ENCODE measurements around the gene CNP. TPM values are rescaled to one million over a fixed set of nuclear protein-coding genes. Genes with fewer than 3 reads are reported as not detected.
A peak's percentile ranks its signal among the peaks of the same experiment; 100 is the strongest.

Gene CNP
- total and polyA plus RNA-seq, 10 of the 15 experiments (the other 5 are each of a cell fraction or from before 2014, with no cell fraction given), result 1.8 to 60.7 (median 31.4) TPM

GRCh38 chr17:41972571-41973407 lies 6.2 kb downstream of the CNP start (continued):
- TF ChIP-seq, protein P1, sequence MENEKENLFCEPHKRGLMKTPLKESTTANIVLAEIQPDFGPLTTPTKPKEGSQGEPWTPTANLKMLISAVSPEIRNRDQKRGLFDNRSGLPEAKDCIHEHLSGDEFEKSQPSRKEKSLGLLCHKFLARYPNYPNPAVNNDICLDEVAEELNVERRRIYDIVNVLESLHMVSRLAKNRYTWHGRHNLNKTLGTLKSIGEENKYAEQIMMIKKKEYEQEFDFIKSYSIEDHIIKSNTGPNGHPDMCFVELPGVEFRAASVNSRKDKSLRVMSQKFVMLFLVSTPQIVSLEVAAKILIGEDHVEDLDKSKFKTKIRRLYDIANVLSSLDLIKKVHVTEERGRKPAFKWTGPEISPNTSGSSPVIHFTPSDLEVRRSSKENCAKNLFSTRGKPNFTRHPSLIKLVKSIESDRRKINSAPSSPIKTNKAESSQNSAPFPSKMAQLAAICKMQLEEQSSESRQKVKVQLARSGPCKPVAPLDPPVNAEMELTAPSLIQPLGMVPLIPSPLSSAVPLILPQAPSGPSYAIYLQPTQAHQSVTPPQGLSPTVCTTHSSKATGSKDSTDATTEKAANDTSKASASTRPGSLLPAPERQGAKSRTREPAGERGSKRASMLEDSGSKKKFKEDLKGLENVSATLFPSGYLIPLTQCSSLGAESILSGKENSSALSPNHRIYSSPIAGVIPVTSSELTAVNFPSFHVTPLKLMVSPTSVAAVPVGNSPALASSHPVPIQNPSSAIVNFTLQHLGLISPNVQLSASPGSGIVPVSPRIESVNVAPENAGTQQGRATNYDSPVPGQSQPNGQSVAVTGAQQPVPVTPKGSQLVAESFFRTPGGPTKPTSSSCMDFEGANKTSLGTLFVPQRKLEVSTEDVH (IDR thresholded peaks at IDR 0.05; ENCODE audit: low read depth, partially characterized antibody), result no peak
- no peak for TF ChIP-seq SRF (IDR thresholded peaks at IDR 0.05; ENCODE audit: low read depth in 2 of 2, low read length in 2 of 2)
- no peak for TF ChIP-seq SMARCA5 (IDR thresholded peaks at IDR 0.05)
- 0 out of 2 replicates have a peak, but pooled peaks have one; percentile 12 for TF ChIP-seq LARP7 (IDR thresholded peaks at IDR 0.05)
- TF ChIP-seq ESRRA (IDR thresholded peaks at IDR 0.05; ENCODE audit: low read length), result no peak
- TF ChIP-seq TCF7 (IDR thresholded peaks at IDR 0.05; ENCODE audit: borderline replicate concordance), result no peak
- TF ChIP-seq, protein P2, sequence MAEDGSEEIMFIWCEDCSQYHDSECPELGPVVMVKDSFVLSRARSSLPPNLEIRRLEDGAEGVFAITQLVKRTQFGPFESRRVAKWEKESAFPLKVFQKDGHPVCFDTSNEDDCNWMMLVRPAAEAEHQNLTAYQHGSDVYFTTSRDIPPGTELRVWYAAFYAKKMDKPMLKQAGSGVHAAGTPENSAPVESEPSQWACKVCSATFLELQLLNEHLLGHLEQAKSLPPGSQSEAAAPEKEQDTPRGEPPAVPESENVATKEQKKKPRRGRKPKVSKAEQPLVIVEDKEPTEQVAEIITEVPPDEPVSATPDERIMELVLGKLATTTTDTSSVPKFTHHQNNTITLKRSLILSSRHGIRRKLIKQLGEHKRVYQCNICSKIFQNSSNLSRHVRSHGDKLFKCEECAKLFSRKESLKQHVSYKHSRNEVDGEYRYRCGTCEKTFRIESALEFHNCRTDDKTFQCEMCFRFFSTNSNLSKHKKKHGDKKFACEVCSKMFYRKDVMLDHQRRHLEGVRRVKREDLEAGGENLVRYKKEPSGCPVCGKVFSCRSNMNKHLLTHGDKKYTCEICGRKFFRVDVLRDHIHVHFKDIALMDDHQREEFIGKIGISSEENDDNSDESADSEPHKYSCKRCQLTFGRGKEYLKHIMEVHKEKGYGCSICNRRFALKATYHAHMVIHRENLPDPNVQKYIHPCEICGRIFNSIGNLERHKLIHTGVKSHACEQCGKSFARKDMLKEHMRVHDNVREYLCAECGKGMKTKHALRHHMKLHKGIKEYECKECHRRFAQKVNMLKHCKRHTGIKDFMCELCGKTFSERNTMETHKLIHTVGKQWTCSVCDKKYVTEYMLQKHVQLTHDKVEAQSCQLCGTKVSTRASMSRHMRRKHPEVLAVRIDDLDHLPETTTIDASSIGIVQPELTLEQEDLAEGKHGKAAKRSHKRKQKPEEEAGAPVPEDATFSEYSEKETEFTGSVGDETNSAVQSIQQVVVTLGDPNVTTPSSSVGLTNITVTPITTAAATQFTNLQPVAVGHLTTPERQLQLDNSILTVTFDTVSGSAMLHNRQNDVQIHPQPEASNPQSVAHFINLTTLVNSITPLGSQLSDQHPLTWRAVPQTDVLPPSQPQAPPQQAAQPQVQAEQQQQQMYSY (CRISPR knock-in tag; IDR thresholded peaks at IDR 0.05), result no peak
- TF ChIP-seq ZNF622 (IDR thresholded peaks at IDR 0.05), result no peak
- TF ChIP-seq PKNOX1 (IDR thresholded peaks at IDR 0.05), result 0 out of 2 replicates have a peak, but pooled peaks have one; percentile 3
- TF ChIP-seq NRF1 (conservative IDR thresholded peaks at IDR 0.05; ENCODE audit: low read depth, low read length), result no peak
- TF ChIP-seq YY1 (IDR thresholded peaks at IDR 0.05; ENCODE audit: low read depth, low read length), result no peak
- no peak for TF ChIP-seq NFIC (IDR thresholded peaks at IDR 0.05; ENCODE audit: low read depth, low read length)
- no peak for TF ChIP-seq CHD2 (IDR thresholded peaks at IDR 0.05; ENCODE audit: borderline replicate concordance, low read depth, low read length)
- peak; percentile 51; the same call in 1 of the 2 replicates for TF ChIP-seq MTA2 (IDR thresholded peaks at IDR 0.05; ENCODE audit: low read depth)
- no peak for TF ChIP-seq NBN (IDR thresholded peaks at IDR 0.05)
- peak; percentile 45; the same call in 1 of the 2 replicates for TF ChIP-seq GATAD2B (conservative IDR thresholded peaks at IDR 0.05; ENCODE audit: low read depth)
- TF ChIP-seq RBBP5 (conservative IDR thresholded peaks at IDR 0.05), result no peak
- no peak for TF ChIP-seq SMAD1 (IDR thresholded peaks at IDR 0.05; ENCODE audit: low read depth, partially characterized antibody)
- TF ChIP-seq NR2F1 (conservative IDR thresholded peaks at IDR 0.05), result peak; percentile 94
- no peak for TF ChIP-seq ZBED1 (IDR thresholded peaks at IDR 0.05; ENCODE audit: borderline replicate concordance)
- no peak for TF ChIP-seq FOS (IDR thresholded peaks at IDR 0.05; ENCODE audit: borderline replicate concordance, extremely low read depth, insufficient read length)
- TF ChIP-seq, protein P3, sequence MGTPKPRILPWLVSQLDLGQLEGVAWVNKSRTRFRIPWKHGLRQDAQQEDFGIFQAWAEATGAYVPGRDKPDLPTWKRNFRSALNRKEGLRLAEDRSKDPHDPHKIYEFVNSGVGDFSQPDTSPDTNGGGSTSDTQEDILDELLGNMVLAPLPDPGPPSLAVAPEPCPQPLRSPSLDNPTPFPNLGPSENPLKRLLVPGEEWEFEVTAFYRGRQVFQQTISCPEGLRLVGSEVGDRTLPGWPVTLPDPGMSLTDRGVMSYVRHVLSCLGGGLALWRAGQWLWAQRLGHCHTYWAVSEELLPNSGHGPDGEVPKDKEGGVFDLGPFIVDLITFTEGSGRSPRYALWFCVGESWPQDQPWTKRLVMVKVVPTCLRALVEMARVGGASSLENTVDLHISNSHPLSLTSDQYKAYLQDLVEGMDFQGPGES (IDR thresholded peaks at IDR 0.05), result no peak
- TF ChIP-seq ZZZ3 (IDR thresholded peaks at IDR 0.05; ENCODE audit: control insufficient read depth, insufficient read length, low read depth), result no peak
